GM18505 (cell line): ENCODE measurements around the gene TTLL11.

Source experiments
- ATAC-seq: cut with Tn5 transposase; IDR thresholded peaks from one replicate; pipeline ENCODE4 v1.9.1; 2021; ENCODE audit not compliant: unreplicated experiment
- POLR2A ChIP-seq: IDR thresholded peaks from 4 replicates; pipeline ENCODE4 v1.6.1; 2011; ENCODE audit warnings: borderline replicate concordance; ENCODE audit not compliant: insufficient read depth, insufficient read length; ENCODE audit errors: extremely low read depth

The TTLL11 gene

GRCh38 chr9:122129969-122130368 is 36.9 kb upstream of the TTLL11 start:
- no peak for TF ChIP-seq POLR2A
- no peak for ATAC-seq

GRCh38 chr9:122128969-122129343 is 35.8 kb upstream of the TTLL11 start:
- ATAC-seq, result no peak

GRCh38 chr9:122128007-122128968 is 35.2 kb upstream of the TTLL11 start:
- no peak for ATAC-seq

More at GRCh38 chr9:122128969-122129343, 35.8 kb upstream of the TTLL11 start:
- no peak for TF ChIP-seq POLR2A

GRCh38 chr9:122127396-122127798 is 34.3 kb upstream of the TTLL11 start:
- no peak for TF ChIP-seq POLR2A
- no peak for ATAC-seq

More at GRCh38 chr9:122128007-122128968, 35.2 kb upstream of the TTLL11 start:
- TF ChIP-seq POLR2A, result no peak

GRCh38 chr9:122126331-122127261 is 33.5 kb upstream of the TTLL11 start:
- no peak for TF ChIP-seq POLR2A
- no peak for ATAC-seq

- no peak for ATAC-seq
Observed at GRCh38 chr9:122125509-122126330, 32.6 kb upstream of the TTLL11 start.

GRCh38 chr9:122125158-122125508 is 32.0 kb upstream of the TTLL11 start:
- TF ChIP-seq POLR2A, result no peak
- ATAC-seq, result no peak

More at GRCh38 chr9:122125509-122126330, 32.6 kb upstream of the TTLL11 start:
- TF ChIP-seq POLR2A, result no peak

- ATAC-seq, result no peak
- TF ChIP-seq POLR2A, result no peak
Observed at GRCh38 chr9:122124528-122124927, 31.4 kb upstream of the TTLL11 start.

- TF ChIP-seq POLR2A, result no peak
- ATAC-seq, result no peak
Observed at GRCh38 chr9:122124048-122124447, 30.9 kb upstream of the TTLL11 start.

GRCh38 chr9:122122903-122123632 is 30.0 kb upstream of the TTLL11 start:
- no peak for TF ChIP-seq POLR2A
- no peak for ATAC-seq

- no peak for TF ChIP-seq POLR2A
- ATAC-seq, result no peak
Observed at GRCh38 chr9:122122468-122122867, 29.4 kb upstream of the TTLL11 start.

- TF ChIP-seq POLR2A, result no peak
Observed at GRCh38 chr9:122121931-122122330, 28.8 kb upstream of the TTLL11 start.

More at GRCh38 chr9:122121931-122122330, 28.8 kb upstream of the TTLL11 start:
- ATAC-seq, result no peak
